ENCODE data around the gene PROSER3. TPM values are rescaled to one million over a fixed set of nuclear protein-coding genes. Genes with fewer than 3 reads are reported as not detected.

The PROSER3 gene
- total and polyA plus RNA-seq, 2 of the 13 experiments (the other 11 are each of a cell fraction or from before 2014, with no cell fraction given), result 5.1 to 5.7 TPM

GRCh38 chr19:35757749-35758608 is at the start of gene PROSER3 (continued):
- TF ChIP-seq XRCC5 (optimal IDR thresholded peaks at IDR 0.05; ENCODE audit: low read length) (peak; percentile 25), HMGXB4 (CRISPR knock-in tag; IDR thresholded peaks at IDR 0.05; ENCODE audit: borderline replicate concordance in 1 of 2, low read depth in 1 of 2) (peak in 1 of 2 experiments; percentile 63; a peak in 1 of 4 replicates), ELF4 (CRISPR knock-in tag; IDR thresholded peaks at IDR 0.05; ENCODE audit: borderline replicate concordance) (no peak), SRSF9 (IDR thresholded peaks at IDR 0.05; ENCODE audit: borderline replicate concordance, insufficient read depth, low read depth, low read length, poor library complexity, severe bottlenecking) (no peak), TBL1XR1 (IDR thresholded peaks at IDR 0.05; ENCODE audit: borderline replicate concordance, low read length, partially characterized antibody) (no peak), SAP130 (CRISPR knock-in tag; IDR thresholded peaks at IDR 0.05; ENCODE audit: low read depth) (peak; percentile 87), ZNF317 (CRISPR knock-in tag; IDR thresholded peaks at IDR 0.05) (no peak), AFF4 (CRISPR knock-in tag; IDR thresholded peaks at IDR 0.05) (no peak), ZFP36L2 (CRISPR knock-in tag; IDR thresholded peaks at IDR 0.05) (no peak), SOX6 (IDR thresholded peaks at IDR 0.05) (no peak), SOX6 (CRISPR knock-in tag; IDR thresholded peaks at IDR 0.05) (no peak), ZNF646 (CRISPR knock-in tag; IDR thresholded peaks at IDR 0.05) (no peak), THYN1 (CRISPR knock-in tag; IDR thresholded peaks at IDR 0.05; ENCODE audit: borderline replicate concordance, low read depth) (no peak), GLMP (CRISPR knock-in tag; IDR thresholded peaks at IDR 0.05; ENCODE audit: borderline replicate concordance) (no peak)

All from HepG2 (cell line).